Stimulated activated CD4-positive, alpha-beta T cell treated with anti-CD3 and anti-CD28 coated beads, TNF-alpha, amount 100 ng/mL, for 4 hours (primary cell): Measurements from ENCODE around the gene KIF21A.
"Not testable (repeated sequence)": the region's sequence is repeated elsewhere in the genome, so short reads cannot be mapped to it uniquely, and the experiment has no call there.

Source experiments
- DNase-seq, 3 experiments: peaks; one replicate each; pipeline ENCODE4 v3.0.0-alpha.2; 2020; ENCODE audit warnings: low read depth in 3 of 3

KIF21A gene, protein sequence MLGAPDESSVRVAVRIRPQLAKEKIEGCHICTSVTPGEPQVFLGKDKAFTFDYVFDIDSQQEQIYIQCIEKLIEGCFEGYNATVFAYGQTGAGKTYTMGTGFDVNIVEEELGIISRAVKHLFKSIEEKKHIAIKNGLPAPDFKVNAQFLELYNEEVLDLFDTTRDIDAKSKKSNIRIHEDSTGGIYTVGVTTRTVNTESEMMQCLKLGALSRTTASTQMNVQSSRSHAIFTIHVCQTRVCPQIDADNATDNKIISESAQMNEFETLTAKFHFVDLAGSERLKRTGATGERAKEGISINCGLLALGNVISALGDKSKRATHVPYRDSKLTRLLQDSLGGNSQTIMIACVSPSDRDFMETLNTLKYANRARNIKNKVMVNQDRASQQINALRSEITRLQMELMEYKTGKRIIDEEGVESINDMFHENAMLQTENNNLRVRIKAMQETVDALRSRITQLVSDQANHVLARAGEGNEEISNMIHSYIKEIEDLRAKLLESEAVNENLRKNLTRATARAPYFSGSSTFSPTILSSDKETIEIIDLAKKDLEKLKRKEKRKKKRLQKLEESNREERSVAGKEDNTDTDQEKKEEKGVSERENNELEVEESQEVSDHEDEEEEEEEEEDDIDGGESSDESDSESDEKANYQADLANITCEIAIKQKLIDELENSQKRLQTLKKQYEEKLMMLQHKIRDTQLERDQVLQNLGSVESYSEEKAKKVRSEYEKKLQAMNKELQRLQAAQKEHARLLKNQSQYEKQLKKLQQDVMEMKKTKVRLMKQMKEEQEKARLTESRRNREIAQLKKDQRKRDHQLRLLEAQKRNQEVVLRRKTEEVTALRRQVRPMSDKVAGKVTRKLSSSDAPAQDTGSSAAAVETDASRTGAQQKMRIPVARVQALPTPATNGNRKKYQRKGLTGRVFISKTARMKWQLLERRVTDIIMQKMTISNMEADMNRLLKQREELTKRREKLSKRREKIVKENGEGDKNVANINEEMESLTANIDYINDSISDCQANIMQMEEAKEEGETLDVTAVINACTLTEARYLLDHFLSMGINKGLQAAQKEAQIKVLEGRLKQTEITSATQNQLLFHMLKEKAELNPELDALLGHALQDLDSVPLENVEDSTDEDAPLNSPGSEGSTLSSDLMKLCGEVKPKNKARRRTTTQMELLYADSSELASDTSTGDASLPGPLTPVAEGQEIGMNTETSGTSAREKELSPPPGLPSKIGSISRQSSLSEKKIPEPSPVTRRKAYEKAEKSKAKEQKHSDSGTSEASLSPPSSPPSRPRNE (N-terminal part only)

DNA sequence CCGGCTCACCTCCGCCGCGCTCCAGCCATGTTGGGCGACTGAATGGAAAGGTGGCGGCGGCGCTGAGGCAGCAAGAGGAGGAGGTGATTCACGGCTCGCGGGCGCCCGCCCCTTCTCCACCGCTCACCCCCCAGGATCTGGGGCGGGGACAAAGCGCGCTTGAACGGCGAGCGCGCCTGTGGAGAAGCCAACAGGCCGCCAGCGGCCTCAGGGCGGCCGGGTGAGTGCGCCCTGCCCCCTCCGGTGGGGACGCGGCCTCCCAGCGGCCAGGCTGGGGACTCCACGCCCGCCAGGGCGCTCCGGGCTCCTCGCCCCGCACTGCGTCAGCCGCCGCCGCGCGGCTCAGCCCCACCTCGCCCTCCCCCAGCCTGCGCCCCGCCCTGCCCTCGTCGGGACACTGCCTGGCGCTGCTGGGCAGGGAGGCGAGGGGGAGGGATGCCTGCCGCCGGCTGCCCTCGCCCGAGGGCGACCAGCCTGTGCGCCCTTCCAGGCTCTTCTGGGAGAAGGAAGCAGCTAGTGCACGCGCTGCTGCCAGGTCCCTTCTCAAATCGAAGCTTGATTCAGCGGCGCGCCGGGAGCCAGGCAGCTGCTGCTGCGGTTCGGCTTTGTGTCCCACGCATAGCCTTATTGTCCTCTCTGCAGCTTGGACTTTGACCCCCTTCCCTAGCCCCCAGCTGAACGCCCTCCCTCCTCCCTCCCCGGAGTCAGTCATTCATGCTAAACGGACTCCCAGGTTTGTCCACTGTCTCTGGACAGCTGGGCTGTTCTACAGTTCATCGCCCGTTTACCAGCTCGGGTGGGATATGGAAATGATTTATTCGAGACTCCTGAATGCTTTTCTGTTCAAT lies at the start of gene KIF21A:
Gene KIF21A (minus strand): TSS at position 40 of the 848 bp plus-strand sequence. CDS start 150 bp downstream, outside the sequence.
- peak; percentile 73 to 80 (median 77) for DNase-seq

DNA sequence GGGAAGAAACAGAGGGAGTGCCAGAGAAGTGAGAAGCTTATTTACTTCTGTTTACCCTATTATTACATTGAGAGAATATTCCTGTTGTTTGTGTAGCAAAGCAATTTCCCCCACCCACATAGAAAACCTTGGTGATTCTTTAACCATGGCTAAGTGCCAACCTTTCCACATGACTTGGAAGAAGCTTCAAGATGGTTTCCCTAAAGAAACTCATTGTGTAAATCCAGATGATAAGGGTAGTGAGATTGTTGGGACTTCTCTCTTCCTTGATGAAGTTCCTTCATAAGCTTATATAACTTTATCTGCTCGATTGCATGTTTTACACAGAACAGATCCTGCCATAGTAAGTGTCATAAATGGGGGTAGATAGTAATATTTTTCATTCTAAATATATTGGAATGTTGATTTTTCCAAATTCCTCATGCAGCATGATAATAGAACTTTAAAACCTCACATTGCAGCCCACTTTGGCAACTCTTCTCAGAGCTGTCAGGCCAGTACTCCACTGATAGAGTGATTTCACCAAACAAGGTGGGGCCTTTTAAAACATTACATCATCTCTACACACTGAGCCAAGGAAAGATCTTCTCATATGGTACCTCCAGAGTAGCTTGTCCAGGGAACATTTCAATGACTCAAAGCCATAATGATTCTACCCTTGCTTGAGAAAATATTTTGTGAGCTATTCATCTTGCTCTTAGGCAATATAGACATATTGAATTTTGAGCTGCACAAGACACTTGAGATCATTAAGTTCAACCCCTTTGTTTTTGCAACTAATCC lies 47.8 kb upstream of the KIF21A start:
- no peak for DNase-seq

DNA sequence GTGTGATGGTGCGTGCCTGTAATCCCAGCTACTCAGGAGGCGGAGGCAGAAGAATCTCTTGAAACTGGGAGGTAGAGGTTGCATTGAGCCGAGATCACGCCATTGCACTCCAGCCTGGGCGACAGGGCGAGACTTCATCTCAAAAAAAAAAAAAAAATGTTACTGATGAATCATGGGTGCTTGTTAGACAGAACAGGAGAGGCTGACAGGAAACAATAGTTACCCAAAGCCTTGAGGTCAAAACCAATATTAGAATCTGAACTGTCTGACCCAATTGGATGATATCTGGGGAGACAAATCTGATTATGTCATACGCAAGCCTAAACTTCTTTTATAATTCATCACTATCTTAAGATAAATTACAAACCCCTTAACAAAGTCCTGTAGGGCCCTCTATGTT lies 40.7 kb upstream of the KIF21A start:
- DNase-seq, result no peak

DNA sequence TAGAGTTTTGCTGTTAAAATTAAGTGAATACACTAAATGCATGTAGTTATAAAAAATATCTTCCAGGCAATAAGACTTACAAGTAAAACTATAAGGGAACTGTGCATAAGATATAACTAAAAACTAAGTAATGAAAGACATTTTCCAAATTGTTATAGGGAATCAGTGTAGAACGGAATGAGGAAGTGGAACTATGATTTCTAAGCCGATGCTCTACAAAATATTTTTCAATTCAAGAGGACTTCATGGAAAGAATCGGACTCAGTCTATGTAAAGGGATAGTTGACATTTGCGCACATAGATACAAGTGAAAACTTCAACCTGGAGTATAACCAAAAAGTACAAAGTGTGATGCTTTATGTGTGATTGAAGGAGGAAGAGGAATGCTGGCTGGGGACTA lies 40.1 kb upstream of the KIF21A start:
- no peak for DNase-seq

DNA sequence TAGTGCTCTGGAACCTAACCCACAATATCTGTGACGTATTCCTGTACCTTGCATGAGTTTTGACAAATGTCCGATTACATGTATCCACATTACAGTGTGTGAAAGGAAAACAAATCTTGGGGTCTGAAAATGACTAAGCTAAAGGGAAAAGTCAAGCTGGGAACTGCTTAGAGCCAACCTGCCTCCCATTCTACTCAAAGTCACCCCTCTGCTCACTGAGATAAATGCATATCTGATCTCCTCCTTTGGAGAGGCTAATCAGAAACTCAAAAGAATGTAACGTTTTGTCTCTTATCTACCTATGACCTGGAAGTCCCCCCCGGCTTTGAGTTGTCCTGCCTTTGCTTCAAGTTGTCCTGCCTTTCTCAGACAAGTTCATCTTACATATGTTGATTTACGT lies 34.0 kb upstream of the KIF21A start:
- no peak for DNase-seq

- DNase-seq, result no peak
Observed at GRCh38 chr12:39476121-39476520, 33.2 kb upstream of the KIF21A start.

DNA sequence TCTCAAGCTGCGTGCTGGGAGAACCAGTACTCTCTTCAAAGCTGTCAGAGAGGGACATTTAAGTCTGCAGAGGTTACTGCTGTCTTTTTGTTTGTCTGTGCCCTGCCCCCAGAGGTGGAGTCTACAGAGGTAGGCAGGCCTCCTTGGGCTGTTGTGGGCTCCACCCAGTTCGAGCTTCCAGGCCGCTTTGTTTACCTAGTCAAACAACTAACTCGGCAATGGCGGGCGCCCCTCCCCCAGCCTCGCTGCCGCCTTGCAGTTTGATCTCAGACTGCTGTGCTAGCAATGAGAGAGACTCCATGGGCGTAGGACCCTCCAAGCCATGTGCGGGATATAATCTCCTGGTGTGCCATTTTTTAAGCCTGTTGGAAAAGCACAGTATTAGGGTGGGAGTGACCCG lies 32.2 kb upstream of the KIF21A start:
- not testable (repeated sequence) for DNase-seq

DNA sequence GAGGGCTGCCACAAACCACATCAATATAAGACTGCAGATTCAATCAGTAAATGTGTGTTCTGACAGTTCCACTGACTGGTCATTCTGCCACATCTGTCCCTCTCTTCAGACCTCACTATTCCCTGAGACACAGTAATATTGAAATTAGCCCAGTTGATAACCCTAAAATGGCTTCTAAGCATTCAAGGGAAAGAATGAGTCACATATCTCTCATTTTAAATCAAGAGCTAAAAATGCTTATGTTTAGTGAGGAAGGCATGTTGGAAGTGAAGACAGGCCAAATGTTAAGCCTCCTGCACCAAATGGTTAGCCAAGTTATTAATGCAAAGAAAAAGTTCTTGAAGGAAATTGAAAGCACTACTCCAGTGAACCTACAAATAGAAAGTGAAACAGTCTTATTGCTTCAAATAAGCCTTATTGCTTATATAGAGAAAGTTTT lies 24.5 kb upstream of the KIF21A start:
- no peak for DNase-seq

GRCh38 chr12:39464976-39465695 lies 22.2 kb upstream of the KIF21A start:
- no peak for DNase-seq

- DNase-seq, result no peak
Observed at GRCh38 chr12:39461059-39461458, 18.1 kb upstream of the KIF21A start.

GRCh38 chr12:39459027-39459434 lies 16.1 kb upstream of the KIF21A start:
- no peak for DNase-seq

DNA sequence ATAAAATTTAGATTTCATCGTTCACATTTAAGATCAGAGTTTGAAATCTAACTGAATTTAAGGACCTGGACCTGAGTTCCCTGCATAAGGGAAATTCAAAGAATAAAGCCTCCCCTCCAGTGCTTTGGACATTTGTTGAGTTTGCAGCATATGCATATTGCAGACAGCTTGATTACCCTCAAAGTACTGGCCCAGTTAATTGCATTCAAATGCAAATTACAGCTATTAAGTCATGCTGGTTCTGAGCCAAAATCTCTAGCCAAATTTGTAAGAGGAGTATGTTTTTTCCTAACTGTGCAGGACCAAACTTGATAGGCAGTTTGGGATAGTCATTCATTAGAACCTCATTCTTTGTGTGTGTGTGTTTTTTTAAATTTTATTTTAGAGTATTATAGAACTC lies 9.1 kb upstream of the KIF21A start:
- no peak for DNase-seq

DNA sequence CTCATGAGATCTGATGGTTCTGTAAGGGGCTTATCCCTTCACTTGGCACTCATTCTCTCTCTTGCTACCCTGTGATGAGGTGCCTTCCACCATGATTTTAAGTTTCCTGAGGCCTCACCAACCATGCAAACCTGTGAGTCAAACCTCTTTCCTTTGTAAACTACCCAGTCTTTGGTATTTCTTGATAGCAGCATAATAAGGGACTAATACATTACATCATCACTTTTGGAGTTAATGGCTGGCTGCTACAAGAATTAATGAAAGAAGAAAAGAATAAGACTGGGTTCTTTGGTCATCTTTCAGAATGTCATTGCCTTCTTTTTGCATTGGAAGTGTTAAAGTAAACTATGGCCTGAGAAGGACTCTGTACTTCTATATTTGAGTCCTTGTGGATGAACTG lies 5.1 kb upstream of the KIF21A start:
- DNase-seq, result no peak

GRCh38 chr12:39443929-39444209 lies 949 bp upstream of the KIF21A start:
- no peak for DNase-seq

GRCh38 chr12:39442831-39443080 lies 164 bp downstream of the KIF21A start:
- no peak for DNase-seq

DNA sequence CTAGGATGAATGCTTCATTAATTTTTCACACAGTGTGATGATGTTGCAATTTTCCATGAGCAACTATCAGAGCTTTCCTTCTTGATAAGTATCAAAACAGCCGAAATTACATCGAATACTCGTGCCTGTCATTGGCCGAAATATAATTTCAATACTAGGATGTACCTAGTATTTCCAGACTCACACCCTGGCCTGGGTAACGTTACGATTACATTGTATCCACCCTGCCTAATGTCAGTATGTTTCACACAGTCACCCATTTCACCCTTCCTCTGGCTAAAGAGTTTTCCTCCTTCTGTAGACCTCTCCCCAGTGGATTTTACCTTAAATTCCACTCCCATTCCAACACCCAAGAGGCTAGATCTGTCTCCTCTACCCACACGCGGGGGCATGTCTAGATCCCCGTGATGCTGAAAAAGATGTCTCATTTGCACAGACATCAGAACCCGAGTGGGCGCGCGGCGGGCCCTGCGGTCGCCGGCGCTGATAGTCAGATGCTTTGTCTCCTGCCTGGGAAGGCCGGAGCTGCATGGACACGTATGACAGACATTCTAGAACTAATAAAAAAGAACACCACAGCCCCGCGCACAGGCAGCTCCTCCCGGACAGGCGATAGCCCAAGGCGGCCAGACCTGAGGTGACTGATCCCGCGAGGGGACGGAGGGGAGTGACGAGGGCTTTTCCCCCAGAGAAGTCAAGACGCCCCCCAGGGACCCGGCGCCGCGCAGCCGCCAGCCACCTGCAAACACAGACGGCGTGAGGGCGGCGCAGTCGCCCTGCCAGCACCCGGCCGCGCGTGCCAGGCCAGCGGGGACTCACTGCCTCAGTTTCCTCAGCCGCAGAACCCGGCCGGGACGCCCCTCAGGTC lies 723 bp downstream of the KIF21A start:
- peak; percentile 16 to 43 (median 38) for DNase-seq

DNA sequence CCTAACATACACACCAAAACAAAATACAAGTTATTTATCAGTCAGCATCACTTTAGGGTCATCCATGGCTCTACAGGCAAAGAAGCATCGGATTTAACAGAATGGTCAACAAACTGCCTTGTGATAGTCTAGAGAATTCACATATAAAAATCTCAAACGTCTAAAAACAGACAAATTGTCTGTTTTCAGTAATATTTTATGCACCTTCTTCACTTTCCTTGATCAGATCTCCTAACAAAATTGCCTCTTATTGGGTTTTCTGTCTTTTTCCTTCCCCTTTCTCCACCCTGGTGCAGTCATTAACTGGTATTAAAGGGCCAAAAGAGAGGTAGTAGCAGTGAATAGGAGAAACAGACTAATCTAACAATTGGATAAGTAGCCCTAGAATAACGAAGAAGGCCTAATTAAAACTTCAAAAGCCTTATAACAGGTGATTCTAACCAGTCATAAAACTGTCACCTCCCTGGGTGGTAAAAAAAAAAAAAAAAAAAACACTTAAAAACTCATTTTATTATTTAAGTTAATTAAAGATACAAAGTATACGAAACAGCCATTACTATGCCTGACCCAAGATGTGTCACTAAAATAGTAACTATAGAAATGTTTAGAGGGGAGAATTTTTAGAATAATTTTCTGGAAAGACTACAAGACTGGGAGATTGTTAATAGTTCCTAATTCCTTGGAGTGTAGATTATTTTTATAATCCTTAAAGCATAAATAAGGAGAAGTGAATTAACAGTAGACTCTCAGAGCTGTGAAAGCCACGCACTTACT lies 1.5 kb downstream of the KIF21A start:
- DNase-seq, result no peak

DNA sequence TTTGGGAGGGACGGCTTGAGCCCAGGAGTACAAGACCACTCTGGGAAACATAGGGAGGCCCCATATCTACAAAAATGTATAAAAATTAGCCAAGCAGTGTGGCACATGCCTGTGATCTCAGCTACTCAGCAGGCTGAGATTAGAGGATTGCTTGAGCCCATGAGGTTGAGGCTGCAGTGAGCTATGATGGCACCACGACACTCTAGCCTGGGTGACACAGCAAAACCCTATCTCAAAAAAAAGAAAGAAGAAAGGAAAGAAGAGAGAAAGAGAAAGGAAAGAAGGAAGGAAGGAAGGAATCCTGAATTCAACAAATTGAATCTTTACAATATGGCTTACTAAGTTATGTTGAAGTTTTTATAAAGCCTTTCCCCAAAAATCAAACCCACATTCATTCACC lies 2.1 kb downstream of the KIF21A start:
- no peak for DNase-seq
